HG03060 (cell line): ENCODE data around the gene HCN2.
"Not testable (repeated sequence)": the region's sequence is repeated elsewhere in the genome, so short reads cannot be mapped to it uniquely, and the experiment has no call there.

Source experiments
- ATAC-seq: cut with Tn5 transposase; IDR thresholded peaks from one replicate; pipeline ENCODE4 v1.9.1; 2021; ENCODE audit warnings: low read depth, moderate number of reproducible peaks; ENCODE audit not compliant: unreplicated experiment

Gene HCN2

DNA sequence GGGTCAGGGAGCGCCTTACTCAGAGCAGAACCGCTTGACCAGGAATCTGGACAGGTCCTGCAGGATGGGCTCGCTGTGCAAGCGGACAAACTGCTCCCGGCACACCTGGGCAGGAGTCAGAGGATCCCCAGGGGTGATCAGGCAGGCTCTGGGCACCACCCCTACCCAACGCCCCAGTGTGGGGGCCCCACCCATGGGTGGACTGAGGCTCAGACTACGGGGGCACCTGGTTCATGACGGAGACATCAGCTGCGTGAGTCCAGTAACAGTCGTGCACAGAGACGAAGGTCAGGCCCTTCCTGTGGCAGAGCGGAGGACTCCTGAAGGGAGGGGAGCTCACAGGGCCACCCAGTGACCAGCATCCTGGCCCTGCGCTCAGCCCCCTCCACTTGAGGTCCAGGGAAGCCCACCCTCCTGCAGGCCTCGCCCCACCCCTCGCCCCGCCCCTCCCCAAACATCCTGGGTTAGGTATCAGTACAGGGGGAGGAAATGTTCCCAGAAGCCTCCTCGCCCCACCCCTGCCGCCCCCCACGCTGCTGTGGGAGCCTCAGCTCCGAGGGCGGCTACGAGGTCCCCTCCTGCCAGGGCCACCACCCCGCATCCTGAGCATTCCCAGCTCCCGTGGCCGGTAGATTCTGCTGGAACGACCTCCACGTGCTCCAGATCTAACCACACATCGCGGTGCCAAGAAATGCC is 28.0 kb downstream of the HCN2 start:
- ATAC-seq, result no peak

DNA sequence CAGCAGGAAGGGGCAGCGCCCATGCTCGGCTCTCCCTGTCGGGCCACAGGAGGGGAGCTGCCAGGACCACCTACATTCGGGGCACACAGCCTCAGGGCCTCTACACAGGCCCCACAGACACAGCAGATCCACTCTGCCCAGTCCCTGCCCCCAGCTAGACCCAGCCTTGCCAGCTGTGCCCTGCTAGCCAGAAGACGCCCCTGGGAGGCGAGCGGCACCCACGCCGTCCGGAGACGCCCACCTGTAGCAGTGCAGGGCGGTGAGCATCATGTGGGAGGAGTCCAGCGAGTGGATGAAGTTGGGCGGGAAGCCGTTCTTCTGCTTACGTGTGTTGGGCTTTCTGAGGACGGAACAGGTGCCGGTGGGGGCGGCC is 28.6 kb downstream of the HCN2 start:
- no peak for ATAC-seq

DNA sequence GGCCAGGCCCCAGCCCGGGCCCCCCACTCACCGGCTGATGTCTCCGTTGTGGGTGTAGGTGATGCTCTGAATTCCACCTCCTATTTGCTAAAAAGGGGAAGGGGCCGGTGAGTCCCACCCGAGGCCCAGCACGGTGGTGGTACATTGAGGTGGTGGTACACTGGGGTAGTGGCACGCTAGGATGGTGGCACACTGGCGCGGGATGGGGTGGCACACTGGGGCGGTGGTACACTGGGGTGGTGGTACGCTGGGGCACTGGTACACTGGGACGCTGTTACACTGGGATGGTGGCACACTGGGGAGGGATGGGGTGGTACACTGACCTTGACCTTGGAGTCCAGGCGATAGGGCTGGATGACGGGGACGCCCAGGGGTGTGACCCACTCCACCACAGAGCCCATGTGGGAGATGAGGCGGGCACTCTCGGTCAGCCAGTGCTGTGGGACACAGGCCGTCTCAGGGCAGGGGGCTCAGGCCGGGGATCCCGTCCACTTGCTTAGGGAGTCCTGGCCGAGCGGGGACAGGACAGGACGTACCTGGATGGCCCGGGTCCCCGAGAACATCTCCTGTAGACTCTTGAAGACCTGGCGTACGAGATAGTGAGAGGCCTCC is 29.1 kb downstream of the HCN2 start:
- ATAC-seq, result no peak

DNA sequence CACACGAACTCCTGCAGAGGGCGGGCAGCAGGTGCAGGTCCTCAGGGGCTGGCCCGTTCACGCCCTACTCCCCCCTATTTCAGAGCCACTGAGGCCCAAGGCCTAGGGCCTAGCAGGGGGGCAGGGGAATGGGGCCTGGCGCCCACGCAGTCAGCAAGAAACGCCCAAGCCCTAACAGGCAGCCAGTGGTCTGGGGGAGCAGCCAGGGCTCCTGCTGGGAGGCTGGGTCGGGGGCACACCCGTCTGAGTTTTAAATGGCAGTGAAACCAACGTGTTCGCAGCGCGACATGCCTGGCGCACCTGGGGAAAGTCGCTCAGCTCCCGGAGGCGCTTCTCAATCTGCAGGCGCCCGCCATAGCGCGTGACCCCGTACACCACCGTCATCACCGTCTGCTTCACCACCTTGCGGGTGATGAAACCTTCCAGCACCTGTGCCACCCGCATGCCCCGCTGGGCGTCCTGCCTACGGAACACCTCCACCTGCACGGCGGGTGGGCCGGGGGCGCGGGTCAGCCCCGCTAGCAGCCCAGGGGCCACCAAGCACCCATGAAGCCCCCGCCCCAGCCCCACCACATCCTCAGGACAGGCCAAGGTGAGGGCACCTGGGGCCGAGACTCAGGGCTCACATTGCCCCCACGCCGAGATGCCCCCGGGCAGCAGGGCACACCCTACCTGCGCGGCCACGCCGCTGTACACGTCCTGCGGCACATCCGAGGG is 29.8 kb downstream of the HCN2 start:
- no peak for ATAC-seq

DNA sequence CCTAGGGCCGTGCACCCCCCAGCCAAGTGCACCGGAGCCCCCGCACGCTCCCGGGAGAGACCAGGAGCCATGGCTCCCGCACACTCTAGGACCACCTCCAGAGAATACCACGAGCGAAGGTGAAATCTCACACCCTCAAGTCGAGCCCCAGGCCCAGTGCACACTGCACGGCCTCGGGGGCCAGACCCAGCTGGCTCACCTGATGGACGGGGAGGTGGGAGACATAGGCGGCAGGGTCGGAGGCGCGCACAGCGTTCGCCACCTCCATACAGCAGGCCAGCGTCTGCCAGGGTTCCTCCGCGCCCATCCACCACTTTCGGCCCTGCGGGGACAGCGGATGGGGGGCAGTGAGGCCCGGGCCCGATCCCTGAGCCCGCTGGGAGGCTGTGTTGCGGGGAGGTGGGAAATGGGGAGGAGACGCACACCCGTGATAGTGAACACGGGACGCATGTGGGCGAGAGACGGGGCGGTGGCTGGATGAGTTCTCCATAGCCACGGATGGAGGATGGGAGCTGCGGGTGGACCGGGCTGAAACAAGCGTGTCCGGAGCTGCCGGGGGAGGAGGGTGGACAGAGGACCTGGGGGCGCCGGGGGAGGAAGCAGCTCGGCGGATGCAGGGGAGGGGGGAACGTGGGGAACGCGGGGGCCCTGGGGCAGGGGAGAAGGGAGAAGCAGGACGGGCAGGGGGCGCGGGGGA is 30.6 kb downstream of the HCN2 start:
- no peak for ATAC-seq

DNA sequence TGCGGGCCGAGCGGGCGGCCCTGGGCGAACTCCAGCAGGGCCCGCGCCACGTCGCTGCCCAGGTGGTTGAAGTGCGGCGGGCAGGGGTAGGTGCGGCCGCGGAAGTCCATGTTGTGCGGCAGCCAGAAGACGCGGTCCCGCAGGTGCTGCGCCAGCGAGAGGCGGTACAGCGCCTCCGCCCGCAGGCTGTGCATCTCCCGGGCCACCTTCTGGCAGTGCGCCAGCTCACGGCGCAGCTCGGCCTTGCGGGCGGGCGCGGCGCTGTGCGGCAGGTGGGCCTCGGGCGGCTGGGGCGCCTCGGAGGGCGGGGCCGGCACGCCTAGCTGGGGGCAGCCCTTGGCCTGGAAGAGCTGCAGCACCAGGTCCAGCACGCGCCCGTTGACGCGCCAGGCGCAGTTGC is 31.5 kb downstream of the HCN2 start:
- not testable (repeated sequence) for ATAC-seq

DNA sequence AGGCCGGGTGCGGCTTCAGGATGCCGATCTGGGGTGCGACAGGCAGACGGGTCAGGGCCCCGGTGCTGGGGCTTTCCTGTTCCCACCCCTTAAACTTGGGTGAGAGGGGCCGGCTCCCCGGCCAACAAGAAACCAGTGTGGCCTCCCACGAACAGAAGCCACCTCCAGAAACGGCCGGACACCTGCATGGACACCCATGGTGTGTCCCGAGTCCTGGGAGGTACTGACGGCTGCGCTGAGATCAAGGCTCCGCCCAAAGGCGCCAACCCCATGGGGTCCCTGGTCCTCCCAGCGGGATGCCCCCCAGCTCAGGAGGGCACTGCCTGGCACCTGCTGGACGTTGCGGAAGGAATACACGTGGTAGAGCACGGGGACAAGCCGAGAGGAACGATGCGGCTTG is 32.1 kb downstream of the HCN2 start:
- ATAC-seq, result no peak

DNA sequence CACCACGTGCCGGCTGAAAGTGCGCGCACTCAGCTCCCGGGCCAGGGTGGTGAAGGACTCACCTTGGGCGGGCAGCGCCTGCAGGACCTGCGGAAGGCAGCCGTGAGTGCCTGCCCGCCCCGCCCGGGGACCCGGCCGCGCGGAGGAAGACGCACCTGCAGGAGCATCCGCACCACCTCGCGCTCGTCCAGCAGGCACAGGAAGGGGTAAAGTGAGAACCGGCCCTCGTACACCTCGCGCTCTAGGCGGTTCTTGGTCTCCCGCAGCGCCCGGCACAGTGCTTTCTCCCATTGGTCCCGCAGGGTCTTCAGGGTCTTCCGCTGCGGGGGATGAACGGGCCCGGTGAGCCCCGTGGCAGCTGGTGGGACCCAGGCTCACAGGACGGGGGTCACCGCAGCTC is 33.0 kb downstream of the HCN2 start:
- no peak for ATAC-seq

DNA sequence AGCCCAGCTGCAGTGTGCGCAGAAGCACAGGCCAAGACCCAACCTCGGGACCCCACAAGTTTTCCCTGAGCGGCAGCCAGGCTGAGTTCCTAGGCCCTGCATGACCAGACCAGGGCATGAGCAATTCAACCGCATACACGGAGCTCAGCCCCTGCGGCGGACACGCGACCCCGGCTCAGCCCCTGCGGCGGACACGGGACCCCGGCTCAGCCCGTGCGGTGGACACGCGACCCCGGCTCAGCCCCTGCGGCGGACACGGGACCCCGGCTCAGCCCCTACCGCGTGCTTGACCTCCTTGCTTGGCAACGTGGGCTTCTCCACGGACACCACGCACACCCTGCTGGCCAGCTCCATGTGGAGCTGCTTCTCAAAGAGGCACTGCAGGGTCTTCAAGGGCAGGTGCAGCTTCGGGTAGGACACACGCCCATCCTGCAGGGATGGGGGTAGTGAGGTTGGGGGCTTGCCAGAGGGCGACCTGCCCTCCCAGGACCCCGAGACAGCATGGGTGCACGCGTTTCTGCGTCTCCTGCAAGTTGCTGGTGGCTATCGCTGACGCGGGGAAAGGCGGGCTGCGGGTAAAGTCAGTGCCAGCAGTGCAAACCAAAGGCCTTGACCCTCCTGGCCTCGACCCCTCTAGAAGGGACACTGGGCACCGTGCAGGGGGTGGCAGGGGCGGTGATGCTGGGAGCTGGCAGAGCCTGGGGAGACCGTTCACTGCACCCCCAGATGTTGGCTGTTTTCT is 33.7 kb downstream of the HCN2 start:
- no peak for ATAC-seq

DNA sequence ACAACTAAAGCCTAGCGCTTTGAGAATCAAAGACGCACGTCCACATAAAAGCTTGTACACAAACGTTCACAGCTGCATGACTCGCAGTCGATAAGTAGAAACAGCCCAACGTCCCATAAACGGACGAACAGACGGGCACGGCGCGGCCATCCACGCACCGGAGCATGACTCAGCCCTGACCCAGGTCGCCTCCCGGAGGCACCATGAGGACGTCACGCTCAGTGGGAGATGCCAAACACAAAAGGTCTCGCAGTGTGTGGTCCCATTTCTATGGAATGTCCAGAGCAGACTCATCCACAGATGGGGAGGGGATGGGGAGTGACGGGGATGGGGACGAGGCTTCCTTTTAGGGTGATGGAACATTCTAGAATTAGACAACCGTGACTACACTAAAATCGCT is 34.3 kb downstream of the HCN2 start:
- ATAC-seq, result no peak

DNA sequence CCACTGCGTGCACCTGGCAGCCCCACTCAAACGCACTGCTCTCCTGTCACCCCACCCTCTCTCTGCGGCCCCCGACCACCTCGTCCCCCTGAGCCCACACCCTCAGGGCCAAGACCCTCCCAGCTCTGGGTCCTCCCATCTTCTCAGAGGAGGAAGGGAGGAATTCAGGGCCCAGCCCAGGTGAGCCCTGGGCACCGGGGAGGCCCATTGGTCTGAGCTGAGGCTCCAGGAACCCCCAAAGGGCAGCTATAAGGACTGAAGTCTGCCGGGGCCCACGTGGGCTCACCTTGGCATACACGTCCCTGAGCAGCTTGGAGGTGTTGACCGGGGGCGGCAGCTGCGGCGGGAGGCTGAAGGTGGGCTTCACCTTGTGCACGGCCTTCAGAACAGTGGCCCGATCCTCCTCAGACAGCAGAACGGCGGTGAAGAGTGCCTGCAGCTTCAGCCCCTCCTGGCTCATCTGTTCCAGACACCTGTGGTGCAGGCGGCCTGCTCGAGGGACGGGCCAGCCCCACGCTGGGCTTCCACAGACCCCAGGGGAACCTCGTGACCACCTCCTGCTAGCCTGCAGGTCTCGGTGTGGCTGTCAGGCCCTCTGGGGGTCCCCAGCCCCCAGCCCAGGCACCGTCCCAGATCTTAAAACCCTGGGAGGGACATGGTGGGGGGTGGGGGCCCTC is 34.9 kb downstream of the HCN2 start:
- no peak for ATAC-seq

DNA sequence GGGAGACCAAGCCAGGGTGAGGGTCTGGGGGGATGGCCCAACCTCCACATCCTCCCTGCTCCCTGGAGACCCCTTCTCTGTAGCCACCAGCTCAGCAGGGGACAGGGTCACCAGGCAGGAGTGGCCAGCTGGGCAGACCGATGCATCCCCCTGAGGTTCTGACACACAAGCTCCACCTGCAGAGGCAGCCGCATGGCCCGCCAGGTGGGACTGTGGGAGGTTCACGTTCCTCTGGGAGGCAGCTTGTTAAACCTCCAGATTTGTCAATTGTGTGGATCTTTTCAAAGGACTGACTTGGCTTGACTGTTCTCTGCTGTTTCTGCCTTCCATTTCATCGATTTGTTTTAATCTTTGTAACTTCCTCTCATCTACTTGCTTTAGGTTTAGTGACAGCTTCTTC is 35.6 kb downstream of the HCN2 start:
- no peak for ATAC-seq

DNA sequence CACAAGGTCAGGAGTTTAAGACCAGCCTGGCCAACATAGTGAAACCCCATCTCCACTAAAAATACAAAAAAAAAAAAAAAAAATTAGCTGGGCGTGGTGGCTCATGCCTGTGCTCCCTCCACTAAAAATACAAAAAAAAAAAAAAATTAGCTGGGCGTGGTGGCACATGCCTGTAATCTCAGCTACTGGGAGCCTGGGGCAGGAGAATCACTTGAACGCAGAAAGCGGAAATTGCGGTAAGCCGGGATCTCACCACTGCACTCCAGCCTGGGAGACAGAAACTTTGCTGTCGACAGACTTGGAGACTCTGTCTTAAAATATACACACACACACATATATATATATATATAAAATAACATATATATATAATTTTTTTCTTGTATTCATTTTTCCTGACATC is 36.9 kb downstream of the HCN2 start:
- ATAC-seq, result not testable (repeated sequence)

DNA sequence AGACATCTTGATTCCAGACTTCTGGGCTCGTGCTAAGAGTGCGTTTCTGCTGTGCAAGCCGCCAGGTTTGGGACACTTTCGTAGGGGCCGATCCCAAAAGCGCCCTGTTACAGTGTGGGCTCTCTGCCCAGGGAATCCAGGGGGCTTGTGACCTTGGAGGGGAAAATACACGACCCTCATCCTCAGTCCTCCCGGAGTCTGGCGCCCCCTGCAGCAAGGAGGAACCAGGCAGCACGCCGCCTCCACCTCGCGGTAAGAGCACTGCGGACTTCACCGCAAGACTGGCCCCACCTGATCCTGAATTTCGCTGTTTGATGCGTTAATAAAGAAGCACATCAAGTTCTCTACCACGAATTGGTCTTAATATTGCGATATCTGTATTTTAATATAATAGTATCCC is 38.5 kb downstream of the HCN2 start:
- no peak for ATAC-seq

DNA sequence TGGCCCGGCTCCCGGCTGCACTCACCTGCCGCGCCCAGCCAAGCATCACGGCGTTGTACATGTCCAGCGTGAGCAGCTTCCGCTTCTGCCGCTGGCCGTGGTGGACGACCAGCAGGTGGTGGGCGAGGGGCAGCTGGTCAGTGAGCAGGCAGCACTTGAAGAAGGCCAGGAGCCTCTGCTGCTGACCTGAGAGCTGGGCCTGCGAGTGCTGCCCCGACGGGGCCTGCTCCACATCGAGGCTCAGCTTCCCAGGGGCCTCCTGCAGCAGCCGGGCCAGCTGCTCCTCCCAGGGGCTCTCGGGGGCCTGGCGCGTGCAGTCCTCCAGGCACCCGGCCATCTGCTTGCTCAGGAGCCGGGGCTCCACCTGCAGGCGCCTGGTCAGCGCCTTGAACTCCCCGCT is 39.8 kb downstream of the HCN2 start:
- ATAC-seq, result not testable (repeated sequence)

DNA sequence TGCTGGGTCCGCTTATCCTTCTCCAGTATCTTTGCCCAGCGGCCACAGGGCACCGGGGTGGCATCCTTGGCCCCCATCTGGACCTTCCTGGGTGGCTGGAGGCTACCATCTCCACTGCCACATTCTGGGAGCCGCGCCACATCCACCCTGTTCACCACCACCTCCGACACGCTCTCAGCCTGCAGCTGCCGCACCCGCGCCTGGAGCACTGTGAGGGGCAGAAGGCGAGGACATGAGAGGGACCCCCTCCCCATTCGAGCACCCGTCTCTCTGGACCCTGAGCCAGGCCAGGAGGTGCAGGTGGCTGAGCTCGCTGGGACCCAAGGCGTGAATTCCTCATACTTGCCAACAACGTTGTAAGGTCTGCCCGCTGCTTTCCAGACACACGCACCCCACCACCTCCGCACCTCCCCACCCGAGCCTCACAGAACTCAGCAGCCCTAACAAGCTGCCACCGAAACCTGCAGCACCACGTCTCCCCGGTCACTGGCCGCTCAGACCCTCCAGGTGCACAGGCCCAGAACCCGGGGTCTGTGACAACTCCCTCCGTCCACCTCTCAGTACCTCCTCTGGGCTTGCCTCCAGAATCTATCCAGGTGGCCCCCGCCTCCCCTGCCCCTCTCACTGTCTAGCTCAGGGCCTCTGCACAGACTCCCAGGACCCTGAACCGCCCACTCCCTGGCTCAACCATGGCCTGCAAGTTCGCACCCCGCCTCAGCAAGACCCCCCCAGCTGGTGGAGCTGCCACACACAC is 40.5 kb downstream of the HCN2 start:
- ATAC-seq, result no peak

DNA sequence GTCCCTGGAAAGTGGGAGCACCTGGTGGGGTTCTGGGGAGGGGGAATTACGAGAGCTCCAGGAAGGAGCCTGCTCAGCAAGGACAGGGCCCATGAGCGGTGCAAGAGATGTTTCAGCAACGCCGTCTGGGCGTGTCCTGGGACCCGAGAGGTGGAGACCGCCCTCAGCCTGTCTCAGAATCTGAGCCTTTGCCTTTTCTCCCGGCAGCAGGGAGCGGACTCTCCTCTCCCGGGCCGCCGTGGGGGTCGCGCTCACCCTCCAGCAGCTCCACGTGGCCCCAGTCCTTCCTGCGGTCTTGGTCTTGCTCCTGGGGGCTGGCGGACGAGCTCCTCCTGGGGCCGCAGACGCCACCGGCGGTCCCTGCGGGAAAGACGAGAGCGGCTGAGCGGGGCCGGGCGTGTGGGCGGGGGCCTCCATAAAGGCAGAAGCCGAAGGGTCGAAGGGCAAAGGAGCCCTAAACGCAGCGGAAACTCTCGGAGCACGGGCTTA is 42.9 kb downstream of the HCN2 start:
- no peak for ATAC-seq

DNA sequence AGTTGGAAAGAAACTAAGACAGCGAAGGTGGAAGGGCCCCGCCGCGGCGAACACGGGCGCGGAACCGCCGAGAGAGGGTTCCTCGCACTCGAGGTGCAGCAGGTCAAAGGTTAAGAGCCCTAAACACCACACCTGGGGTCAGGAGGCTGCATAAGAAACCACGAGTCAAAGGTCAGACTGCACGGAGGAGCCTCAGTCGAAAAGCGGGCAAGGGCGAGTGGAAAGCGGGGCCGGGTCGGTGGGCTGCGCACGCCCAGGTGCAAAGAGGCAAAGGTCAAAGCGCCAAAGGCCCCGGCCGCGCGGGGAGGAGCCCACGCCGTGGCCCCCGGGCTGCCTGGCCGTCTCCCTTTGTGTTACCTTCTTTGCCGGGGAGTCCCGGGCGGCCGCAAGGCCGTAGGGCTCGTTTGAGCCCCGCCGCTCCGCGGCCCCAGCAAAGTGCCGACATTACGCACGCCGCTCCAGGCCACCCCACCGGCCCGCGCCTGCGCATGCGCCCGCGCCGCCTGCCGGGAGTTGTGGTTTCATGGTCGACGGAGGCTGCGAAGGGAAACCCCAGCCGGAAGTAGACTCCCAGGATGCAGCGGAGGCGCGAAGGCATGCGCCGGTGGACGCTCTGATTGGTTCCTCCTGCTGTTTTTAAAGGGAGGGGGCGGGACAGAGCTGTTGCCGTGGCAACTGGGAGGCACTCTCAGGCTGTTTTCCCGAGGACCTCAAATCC is 43.5 kb downstream of the HCN2 start, which contains the start of gene POLRMT:
POLRMT (minus strand) TSS at position 470 of the 718 bp plus-strand sequence; CDS start at position 445, 25 bp downstream.
- peak; percentile 64 for ATAC-seq
